GM12872 (cell line): ENCODE measurements around the gene ATF7.

Source experiments
- TF ChIP-seq, protein P1 (sequence below): IDR thresholded peaks from 3 replicates; pipeline ENCODE4 v1.5.1; 2011; ENCODE audit warnings: low read depth, mild to moderate bottlenecking, low read length, moderate library complexity; ENCODE audit not compliant: insufficient read depth

ATF7 gene

DNA sequence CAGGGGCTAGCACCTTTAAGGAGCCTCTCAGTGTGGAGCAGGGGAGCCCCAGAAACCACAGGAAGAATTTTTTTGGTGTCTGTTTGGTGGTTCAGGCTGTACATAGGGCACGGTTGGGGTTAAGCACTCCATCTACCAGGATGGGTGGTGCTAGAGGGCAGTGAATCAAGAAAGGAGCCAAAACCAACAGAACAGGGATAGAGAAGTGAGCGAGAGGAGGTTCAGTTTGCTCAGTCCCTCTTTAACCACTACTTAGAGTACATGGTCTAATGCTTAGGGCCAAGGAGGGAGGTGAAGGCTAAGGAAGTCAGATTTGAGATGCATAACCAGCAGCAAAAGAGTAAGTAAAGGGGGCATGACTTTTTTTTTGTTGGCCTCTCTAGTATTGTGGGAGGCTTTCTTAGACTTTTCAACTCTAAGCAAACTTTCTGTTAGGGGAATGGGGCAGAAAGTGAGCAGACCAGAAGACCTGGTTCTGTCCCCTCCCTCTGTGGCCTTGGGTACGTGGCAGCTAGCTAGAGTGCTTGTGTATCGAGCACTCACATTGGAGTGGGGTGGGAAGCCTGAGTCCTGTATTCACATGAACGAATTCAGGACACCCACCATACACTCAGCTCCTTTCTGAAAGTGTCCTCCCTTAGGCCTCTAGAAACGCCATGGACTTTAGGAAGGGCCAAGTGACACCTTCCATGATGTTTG is 112.3 kb downstream of the ATF7 start:
- TF ChIP-seq, protein P1, sequence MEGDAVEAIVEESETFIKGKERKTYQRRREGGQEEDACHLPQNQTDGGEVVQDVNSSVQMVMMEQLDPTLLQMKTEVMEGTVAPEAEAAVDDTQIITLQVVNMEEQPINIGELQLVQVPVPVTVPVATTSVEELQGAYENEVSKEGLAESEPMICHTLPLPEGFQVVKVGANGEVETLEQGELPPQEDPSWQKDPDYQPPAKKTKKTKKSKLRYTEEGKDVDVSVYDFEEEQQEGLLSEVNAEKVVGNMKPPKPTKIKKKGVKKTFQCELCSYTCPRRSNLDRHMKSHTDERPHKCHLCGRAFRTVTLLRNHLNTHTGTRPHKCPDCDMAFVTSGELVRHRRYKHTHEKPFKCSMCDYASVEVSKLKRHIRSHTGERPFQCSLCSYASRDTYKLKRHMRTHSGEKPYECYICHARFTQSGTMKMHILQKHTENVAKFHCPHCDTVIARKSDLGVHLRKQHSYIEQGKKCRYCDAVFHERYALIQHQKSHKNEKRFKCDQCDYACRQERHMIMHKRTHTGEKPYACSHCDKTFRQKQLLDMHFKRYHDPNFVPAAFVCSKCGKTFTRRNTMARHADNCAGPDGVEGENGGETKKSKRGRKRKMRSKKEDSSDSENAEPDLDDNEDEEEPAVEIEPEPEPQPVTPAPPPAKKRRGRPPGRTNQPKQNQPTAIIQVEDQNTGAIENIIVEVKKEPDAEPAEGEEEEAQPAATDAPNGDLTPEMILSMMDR, result no peak

DNA sequence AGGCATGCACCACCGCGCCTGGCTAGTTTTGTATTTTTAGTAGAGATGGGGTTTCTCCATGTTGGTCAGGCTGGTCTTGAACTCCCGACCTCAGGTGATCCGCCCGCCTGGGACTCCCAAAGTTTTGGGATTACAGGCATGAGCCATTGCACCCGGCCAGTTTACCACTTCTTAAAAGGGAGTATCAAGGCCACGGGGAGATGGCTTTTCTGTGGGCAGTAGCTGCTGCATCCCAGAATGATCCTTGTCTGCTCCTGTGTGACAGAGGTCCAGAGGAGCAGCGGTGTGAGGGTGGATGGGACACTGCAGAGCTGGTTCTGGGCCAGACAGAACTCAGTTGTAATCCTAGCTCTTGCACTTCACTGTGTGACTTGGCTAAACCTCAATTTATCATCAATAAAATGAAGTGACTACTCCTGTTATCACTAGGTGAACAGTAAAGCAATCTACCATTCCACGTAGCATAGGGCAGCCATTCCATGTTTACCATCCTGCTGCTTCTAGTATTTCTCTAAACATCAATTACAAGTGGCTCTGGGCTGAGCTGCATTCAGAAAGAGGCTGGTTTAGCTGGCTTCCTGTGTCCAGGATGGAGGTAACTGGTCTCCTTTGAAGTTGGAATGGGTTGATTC is 115.9 kb downstream of the ATF7 start:
- TF ChIP-seq, protein P1, result no peak

DNA sequence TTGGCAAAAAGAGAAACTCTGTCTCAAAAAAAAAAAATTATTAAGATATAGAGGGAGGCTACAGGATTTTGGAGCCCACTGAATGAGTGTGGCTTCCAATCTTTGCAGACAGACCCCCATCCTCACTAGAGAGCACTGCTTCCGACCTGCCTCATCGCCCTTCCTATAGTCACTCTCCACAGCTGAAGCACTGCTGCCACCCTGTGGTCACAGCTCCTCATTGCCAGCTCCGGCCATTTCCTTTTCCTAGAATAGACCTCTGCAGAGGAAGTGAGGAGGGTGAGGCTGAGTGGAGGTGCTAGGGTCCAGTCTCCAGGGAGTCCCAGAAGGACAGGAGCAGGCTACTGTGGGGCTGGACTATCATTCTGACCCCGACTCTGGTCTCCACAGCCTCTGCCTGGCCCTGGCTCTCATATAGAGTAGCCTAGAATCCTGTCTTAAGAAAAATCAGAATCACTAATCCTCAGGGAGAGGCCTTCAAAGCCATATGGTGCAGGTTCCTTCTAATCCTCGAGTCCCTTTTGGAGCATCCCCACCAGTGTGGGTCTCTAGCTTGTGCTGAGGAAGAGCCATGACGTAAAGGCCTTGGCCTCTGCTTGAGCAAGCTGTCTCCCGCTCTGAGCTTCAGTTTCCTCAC is 117.5 kb downstream of the ATF7 start:
- TF ChIP-seq, protein P1, result peak; percentile 94

DNA sequence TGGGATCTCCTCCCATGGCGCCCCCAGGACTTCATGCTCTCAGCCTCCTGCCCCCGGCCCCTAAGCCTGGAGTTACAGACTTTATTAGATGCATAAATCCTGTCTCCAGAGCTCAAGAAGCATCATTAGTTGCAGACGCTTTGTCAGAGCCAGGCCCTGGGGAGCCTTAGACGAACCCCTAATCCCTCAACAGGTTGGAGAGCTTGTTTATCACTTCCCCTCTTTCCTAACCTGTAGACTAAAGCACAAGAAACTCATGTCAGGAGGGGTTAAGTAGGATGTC is 118.6 kb downstream of the ATF7 start:
- TF ChIP-seq, protein P1, result no peak

DNA sequence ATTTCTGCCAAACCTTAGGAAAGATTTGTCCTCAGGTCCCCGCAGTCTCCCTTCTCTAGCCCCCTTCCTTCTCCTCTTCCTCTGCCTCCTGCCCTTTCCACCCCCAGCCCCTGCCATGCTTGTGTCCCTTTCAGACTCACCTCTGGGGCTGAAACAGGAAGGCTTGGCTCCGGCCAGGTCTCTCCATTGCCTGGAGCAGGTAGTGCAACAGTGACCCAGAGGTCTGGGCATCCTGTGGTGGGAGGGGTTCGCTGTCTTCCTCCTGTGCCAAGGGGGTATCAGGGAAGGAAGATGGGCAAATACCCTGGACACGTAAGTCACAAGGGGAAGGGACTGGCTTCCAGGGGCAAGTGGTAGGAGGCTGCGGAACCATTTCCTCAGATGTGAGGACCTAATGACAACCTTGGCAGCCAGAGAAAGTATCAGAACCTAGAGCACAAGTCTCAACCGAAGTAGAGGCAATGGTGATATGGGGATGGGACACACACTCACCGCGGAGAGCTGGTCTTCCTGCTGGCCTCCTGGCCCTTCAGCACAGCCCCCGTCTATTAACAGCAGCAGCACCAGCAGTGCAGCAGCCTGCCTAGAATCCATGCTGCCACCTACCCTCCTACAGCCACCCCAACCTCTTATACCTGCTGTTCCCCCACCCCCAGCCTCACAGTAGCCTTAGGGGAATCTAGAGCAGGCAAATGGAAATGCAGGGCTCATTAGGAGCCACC is 119.1 kb downstream of the ATF7 start, which contains the start of gene NPFF:
NPFF (minus strand) TSS at position 604 of the 722 bp plus-strand sequence; CDS start at position 594, 10 bp downstream.
- TF ChIP-seq, protein P1, result no peak

DNA sequence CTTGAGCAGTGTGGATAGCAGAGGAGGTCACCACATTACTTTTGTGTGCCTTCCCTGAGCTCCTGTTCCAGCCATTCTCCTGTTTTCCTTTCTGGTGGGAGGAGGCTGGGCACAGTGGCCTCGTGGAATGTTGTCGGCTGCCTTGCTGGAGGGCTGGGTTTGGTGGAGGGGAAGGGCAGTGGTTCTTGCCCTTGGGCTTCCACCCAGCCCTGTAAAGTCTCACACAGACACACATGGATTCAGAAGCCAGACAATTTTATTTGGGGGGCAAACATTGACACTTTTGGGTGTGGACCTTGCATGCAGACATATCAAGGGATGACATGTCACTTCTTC is 119.8 kb downstream of the ATF7 start:
- TF ChIP-seq, protein P1, result no peak
